Calu3 (cell line): ENCODE measurements around the gene GARS1. TPM values are rescaled to one million over a fixed set of nuclear protein-coding genes. Genes with fewer than 3 reads are reported as not detected.
A peak's percentile ranks its signal among the peaks of the same experiment; 100 is the strongest.

Source experiments
- BruUV-seq: library from RNA; stranded (reverse); fragments of 400-500 nt; replicated peaks from 2 replicates; lab custom pipeline; 2021; lab: Mats Ljungman, UMichigan
- CTCF ChIA-PET: fragments of 300-600 bp; sonication (Branson Sonifier 250); formaldehyde crosslinking; loops from one replicate; lab custom pipeline; 2022; ENCODE audit warnings: antibody characterized with exemption; lab: Charles Lee
- DNase-seq: peaks from one replicate; pipeline ENCODE4 v3.0.0; 2022
- H3K27ac Mint-ChIP-seq: one replicate; pipeline ENCODE4 v1.8.0; 2022; ENCODE audit warnings: mixed read lengths; ENCODE audit not compliant: unreplicated experiment
- H3K27me3 Mint-ChIP-seq: one replicate; pipeline ENCODE4 v1.8.0; 2022; ENCODE audit warnings: mixed read lengths; ENCODE audit not compliant: unreplicated experiment
- H3K36me3 Mint-ChIP-seq: one replicate; pipeline ENCODE4 v1.8.0; 2022; ENCODE audit warnings: mild to moderate bottlenecking, moderate library complexity, mixed read lengths; ENCODE audit not compliant: insufficient read depth, unreplicated experiment
- H3K4me1 Mint-ChIP-seq: one replicate; pipeline ENCODE4 v1.8.0; 2022; ENCODE audit warnings: mild to moderate bottlenecking, low read depth, mixed read lengths; ENCODE audit not compliant: unreplicated experiment
- H3K4me3 Mint-ChIP-seq: one replicate; pipeline ENCODE4 v1.8.0; 2022; ENCODE audit warnings: mild to moderate bottlenecking, low read depth, moderate library complexity, mixed read lengths; ENCODE audit not compliant: unreplicated experiment
- H3K9me3 Mint-ChIP-seq: one replicate; pipeline ENCODE4 v1.8.0; 2022; ENCODE audit warnings: low read depth, mixed read lengths; ENCODE audit not compliant: unreplicated experiment
- CTCF ChIP-seq: fragments of 200-600 bp; IDR thresholded peaks from one replicate; pipeline ENCODE4 v1.8.0; 2022; ENCODE audit warnings: antibody characterized with exemption; ENCODE audit not compliant: unreplicated experiment
- intact Hi-C: fragments of 100-400 bp; cut with micrococcal nuclease; formaldehyde crosslinking; loops from one replicate; pipeline ENCODE4 v1.10.0; 2022; ENCODE audit not compliant: unreplicated experiment
- total RNA-seq: library from RNA; stranded (reverse); gene quantifications from 2 replicates; pipeline ENCODE4 v1.2.3, GENCODE V29; 2022

Gene GARS1
- total RNA-seq, 1 experiment from 2014 or later, result 283 TPM

DNA sequence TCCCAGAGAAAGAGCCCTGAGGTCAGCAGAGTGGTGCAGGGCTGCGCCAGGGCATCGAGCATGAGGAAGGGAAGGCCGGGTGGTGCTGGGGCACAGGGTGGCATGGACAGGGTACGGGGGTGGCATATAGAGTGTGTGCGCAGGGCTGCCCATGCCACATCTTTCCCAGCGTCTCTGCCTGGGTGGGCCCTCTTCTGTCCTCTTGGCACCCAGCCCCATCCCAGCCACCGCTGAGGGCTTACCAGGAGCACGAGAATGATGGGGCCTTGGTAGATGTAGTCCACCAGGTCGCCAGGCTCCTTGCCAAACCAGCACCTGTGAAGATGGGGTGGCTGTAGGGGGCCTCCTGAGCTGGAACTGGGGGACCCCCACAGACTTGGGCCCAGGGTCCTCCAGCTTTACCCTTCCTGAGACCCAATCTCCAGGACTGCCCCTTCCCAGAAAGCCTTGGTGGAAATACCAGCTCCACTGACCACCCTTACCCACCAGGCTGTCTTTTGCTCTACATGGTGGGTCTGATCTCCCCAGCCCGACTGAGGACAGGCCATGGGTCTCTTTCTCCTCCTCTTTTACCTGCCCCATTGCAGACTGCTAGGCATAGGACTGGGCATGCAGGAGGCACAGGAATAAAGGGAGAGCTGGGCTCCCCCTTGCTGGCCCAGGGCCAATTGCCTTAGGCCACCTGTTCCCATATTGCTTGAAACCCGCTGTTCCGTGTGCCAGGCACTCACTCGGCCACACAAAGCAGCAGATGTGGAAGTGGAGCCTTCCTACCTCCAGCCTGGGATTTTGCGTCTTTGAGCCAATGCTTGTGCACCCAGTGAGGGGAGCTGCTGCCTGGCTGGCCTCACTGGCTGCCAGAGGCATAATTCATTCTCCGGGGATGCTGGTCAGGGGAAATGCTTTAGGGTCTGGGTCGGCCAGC is 65.9 kb downstream of the GARS1 start:
- BruUV-seq, result no TSS peak
- intact Hi-C loops, result no loop called here
- CTCF ChIA-PET, result no interaction called here
- Mint-ChIP-seq H3K36me3 (peaks cover 8% of the 10 kb centered on the region), H3K4me3 (no peak overlapping the region), H3K27ac (no peak overlapping the region), H3K9me3 (no peaks in the 10 kb centered on the region), H3K27me3 (peaks cover 59% of the 10 kb centered on the region), H3K4me1 (no peaks in the 10 kb centered on the region)
- TF ChIP-seq CTCF, result no peak
- DNase-seq, result no peak

DNA sequence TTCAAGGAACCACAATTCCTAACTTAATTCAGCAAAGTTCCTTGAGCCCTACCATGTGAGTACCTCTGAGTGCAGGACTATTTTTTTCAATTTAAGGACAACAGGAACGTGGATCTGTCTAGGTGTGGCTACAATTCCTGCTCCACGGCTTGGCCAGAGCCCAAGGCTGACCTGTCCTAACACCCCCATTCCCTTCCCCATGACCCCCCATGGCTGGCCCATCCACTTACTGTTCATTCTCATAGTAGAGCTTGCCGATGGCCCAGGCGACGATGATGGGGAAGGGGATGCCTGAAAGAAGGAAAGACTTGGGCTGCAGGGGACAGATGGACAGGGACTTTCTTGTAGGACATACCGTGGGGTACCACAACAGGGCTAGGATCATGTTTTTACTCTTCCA is 67.2 kb downstream of the GARS1 start:
- Mint-ChIP-seq H3K36me3 (peaks cover 7% of the 10 kb centered on the region), H3K4me1 (no peaks in the 10 kb centered on the region), H3K27ac (no peak overlapping the region), H3K27me3 (peaks cover 69% of the 10 kb centered on the region), H3K9me3 (no peaks in the 10 kb centered on the region), H3K4me3 (no peak overlapping the region)
- TF ChIP-seq CTCF, result no peak
- intact Hi-C loops, result no loop called here
- DNase-seq, result no peak
- CTCF ChIA-PET, result interaction anchor here (0.6 to 1.1 kb wide), 3 partner anchors 10 to 400 kb away, joined by 3 read pairs; no protein-coding TSS in a partner anchor
- TSS peak; percentile 21 for BruUV-seq

DNA sequence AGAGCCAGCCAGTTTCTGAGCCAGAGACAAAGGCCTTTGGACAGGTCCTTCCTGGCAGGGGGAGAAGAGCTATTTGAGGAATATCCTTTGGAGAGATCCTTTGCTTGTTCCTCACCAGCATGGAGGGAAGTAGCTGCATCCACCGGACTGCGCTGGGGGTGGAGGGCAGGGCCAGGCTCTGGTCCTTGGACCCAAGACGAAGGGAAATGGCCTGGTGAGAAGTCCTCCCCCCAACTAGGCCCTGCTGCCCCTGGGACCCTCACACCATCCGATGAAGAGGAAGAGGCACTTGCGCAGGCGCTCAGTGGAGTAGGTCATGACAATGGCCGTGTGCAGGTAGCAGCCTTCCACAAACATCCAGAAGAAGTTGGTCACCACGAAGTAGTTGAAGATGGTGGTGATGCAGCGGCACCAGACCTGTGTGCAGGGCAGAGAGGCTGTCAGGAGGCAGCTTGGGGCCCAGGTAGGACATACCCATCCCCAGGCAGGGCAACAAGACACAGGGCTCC is 67.8 kb downstream of the GARS1 start:
- no peaks in the 10 kb centered on the region for H3K4me1 Mint-ChIP-seq
- no peak for DNase-seq

GRCh38 chr7:30663414-30663813 is 68.7 kb downstream of the GARS1 start:
- H3K27me3 Mint-ChIP-seq, result peaks cover 72% of the 10 kb centered on the region
- no peak overlapping the region for H3K27ac Mint-ChIP-seq
- H3K4me3 Mint-ChIP-seq, result no peak overlapping the region
- no peaks in the 10 kb centered on the region for H3K4me1 Mint-ChIP-seq
- BruUV-seq, result no TSS peak
- H3K9me3 Mint-ChIP-seq, result no peaks in the 10 kb centered on the region
- no peak for DNase-seq
- CTCF ChIA-PET, result interaction anchor here (0.6 to 1.6 kb wide), 2 partner anchors 380 to 459 kb away, joined by 3 to 4 read pairs; no protein-coding TSS in a partner anchor
- intact Hi-C loops, result no loop called here
- TF ChIP-seq CTCF, result no peak
- peaks cover 7% of the 10 kb centered on the region for H3K36me3 Mint-ChIP-seq

More for the DNA sequence above, 67.8 kb downstream of the GARS1 start:
- no peak for TF ChIP-seq CTCF
- H3K4me3 Mint-ChIP-seq, result no peak overlapping the region
- no peak overlapping the region for H3K27ac Mint-ChIP-seq
- intact Hi-C loops, result no loop called here
- peaks cover 72% of the 10 kb centered on the region for H3K27me3 Mint-ChIP-seq
- H3K36me3 Mint-ChIP-seq, result peaks cover 7% of the 10 kb centered on the region
- CTCF ChIA-PET, result interaction anchor here (0.8 kb wide), 1 partner anchor 206 kb away, joined by 3 read pairs; no protein-coding TSS in a partner anchor
- BruUV-seq, result no TSS peak
- no peaks in the 10 kb centered on the region for H3K9me3 Mint-ChIP-seq
